Endothelial cell of umbilical vein (primary cell): ENCODE results near the gene FXR1.

Experiments used
- CTCF ChIP-seq, 2 donors: IDR thresholded peaks; 1 replicate in 1 of 2; 2 replicates in 1 of 2; pipeline ENCODE4 v1.5.1; 2011; ENCODE audit warnings: low read length in 2 of 2, mild to moderate bottlenecking in 2 of 2, moderate library complexity in 2 of 2, control low read depth in 1 of 2, inconsistent platforms in 1 of 2, low read depth in 1 of 2; ENCODE audit not compliant: insufficient read depth in 1 of 2; ENCODE audit errors: extremely low read depth in 1 of 2
- EZH2 ChIP-seq: IDR thresholded peaks from 2 replicates; pipeline ENCODE4 v1.6.1; 2012; ENCODE audit warnings: borderline replicate concordance, low read depth, mild to moderate bottlenecking, moderate library complexity, low read length, inconsistent platforms; ENCODE audit not compliant: severe bottlenecking
- GATA2 ChIP-seq: IDR thresholded peaks from 2 replicates; pipeline ENCODE4 v1.7.0; 2011; ENCODE audit warnings: low read depth, mild to moderate bottlenecking, moderate library complexity, mixed read lengths, low read length; ENCODE audit not compliant: insufficient read length, insufficient read depth
- JUN ChIP-seq: IDR thresholded peaks from 2 replicates; pipeline ENCODE4 v1.6.1; 2011; ENCODE audit warnings: borderline replicate concordance, low read depth; ENCODE audit not compliant: insufficient read length, insufficient read depth
- POLR2A ChIP-seq: IDR thresholded peaks from 2 replicates; pipeline ENCODE4 v1.6.1; 2012; ENCODE audit warnings: low read depth, mild to moderate bottlenecking, control low read depth, low read length

GRCh38 chr3:180929376-180929775 is 16.9 kb downstream of the FXR1 start:
- no peak for TF ChIP-seq GATA2
- no peak for TF ChIP-seq CTCF (IDR thresholded peaks at IDR 0.05; ENCODE audit: extremely low read depth in 1 of 2, insufficient read depth in 1 of 2, low read depth in 1 of 2, low read length in 2 of 2)
- no peak for TF ChIP-seq POLR2A
- TF ChIP-seq JUN: no peak
- no peak for TF ChIP-seq EZH2
